CD4-positive, alpha-beta T cell (primary cell): ENCODE results near the gene RAB17. TPM values are rescaled to one million over a fixed set of nuclear protein-coding genes. Genes with fewer than 3 reads are reported as not detected.

ENCODE experiments used
- ATAC-seq: fragments of 200-7000 bp; cut with Tn5 transposase; one replicate; pipeline ENCODE4 v1.10.0; 2022; ENCODE audit warnings: mild to moderate bottlenecking; ENCODE audit not compliant: poor library complexity
- CTCF ChIA-PET: fragments of 350-600 bp; sonication (Branson Sonifier 250); formaldehyde crosslinking; loops from one replicate; lab custom pipeline; 2021; ENCODE audit warnings: antibody characterized with exemption, inconsistent platforms; lab: Charles Lee
- POLR2A ChIA-PET: fragments of 350-600 bp; sonication (Branson Sonifier 250); formaldehyde crosslinking; loops from one replicate; lab custom pipeline; 2021; ENCODE audit warnings: antibody characterized with exemption, inconsistent platforms; lab: Charles Lee
- DNase-seq, 14 experiments: peaks; one replicate each; pipeline ENCODE4 v3.0.0-alpha.2; 2013 to 2020; ENCODE audit warnings: mixed read lengths in 2 of 14
- H3K27ac ChIP-seq, 2 donors: one replicate each; pipeline versions ENCODE4 v1.5.1 to v1.7.0; 2013; ENCODE audit warnings: low read length in 2 of 2, low read depth in 1 of 2, mild to moderate bottlenecking in 1 of 2
- H3K27me3 ChIP-seq, 2 experiments: 1 replicate in 1 of 2; 2 replicates in 1 of 2; pipeline versions ENCODE4 v1.6.1 to v1.7.0; 2013; ENCODE audit warnings: low read length in 2 of 2, control low read depth in 1 of 2, mild to moderate bottlenecking in 1 of 2, moderate library complexity in 1 of 2; ENCODE audit not compliant: insufficient read depth in 2 of 2, control insufficient read depth in 1 of 2
- H3K36me3 ChIP-seq: one replicate; pipeline ENCODE4 v1.6.1; 2013; ENCODE audit warnings: low read length, control low read depth; ENCODE audit not compliant: insufficient read depth
- H3K4me1 ChIP-seq: one replicate; pipeline ENCODE4 v1.6.1; 2013; ENCODE audit warnings: low read length, control low read depth; ENCODE audit not compliant: insufficient read depth
- H3K4me3 ChIP-seq: one replicate; pipeline ENCODE4 v1.5.1; 2013; ENCODE audit warnings: mild to moderate bottlenecking, low read length, moderate library complexity
- H3K9me3 ChIP-seq, 2 experiments: 1 replicate in 1 of 2; 2 replicates in 1 of 2; pipeline versions ENCODE4 v1.6.1 to v1.7.0; 2013; ENCODE audit warnings: low read length in 2 of 2, mild to moderate bottlenecking in 2 of 2, control low read depth in 1 of 2, moderate library complexity in 1 of 2; ENCODE audit not compliant: control insufficient read depth in 1 of 2, insufficient read depth in 1 of 2
- H3K27ac Mint-ChIP-seq: one replicate; pipeline ENCODE4 v1.8.0; 2020; ENCODE audit warnings: mixed read lengths
- H3K27me3 Mint-ChIP-seq: one replicate; pipeline ENCODE4 v1.8.0; 2021; ENCODE audit warnings: mixed read lengths
- H3K36me3 Mint-ChIP-seq: one replicate; pipeline ENCODE4 v1.8.0; 2021; ENCODE audit warnings: low read depth, mixed read lengths
- H3K4me1 Mint-ChIP-seq: one replicate; pipeline ENCODE4 v1.8.0; 2021; ENCODE audit warnings: low read depth, mixed read lengths
- H3K4me3 Mint-ChIP-seq: one replicate; pipeline ENCODE4 v1.8.0; 2020; ENCODE audit warnings: mild to moderate bottlenecking, mixed read lengths
- H3K9me3 Mint-ChIP-seq: one replicate; pipeline ENCODE4 v1.8.0; 2020; ENCODE audit warnings: mixed read lengths
- intact Hi-C, 2 experiments: fragments of 100-400 bp; cut with DNase I in 1 of 2; cut with micrococcal nuclease in 1 of 2; formaldehyde crosslinking; loops; one replicate each; pipeline versions ENCODE4 v1.15.1 to v1.9.0; 2023 to 2025; cut with DNase I, micrococcal nuclease
- total RNA-seq, 174 experiments: library from RNA in 2 of 174; stranded (reverse) in 2 of 174; gene quantifications; one replicate each; pipeline ENCODE4 v1.2.3 and lab custom pipeline; 2021 to 2026
- TF ChIP-seq, protein P1 (sequence below): fragments of 200-600 bp; IDR thresholded peaks from one replicate; pipeline ENCODE4 v1.8.0; 2022; ENCODE audit warnings: antibody characterized with exemption, mild to moderate bottlenecking

RAB17 gene
- total RNA-seq, 2 experiments from 2014 or later = not detected

- DNase-seq (no peak), ATAC-seq (no peak)
- TF ChIP-seq, protein P1, sequence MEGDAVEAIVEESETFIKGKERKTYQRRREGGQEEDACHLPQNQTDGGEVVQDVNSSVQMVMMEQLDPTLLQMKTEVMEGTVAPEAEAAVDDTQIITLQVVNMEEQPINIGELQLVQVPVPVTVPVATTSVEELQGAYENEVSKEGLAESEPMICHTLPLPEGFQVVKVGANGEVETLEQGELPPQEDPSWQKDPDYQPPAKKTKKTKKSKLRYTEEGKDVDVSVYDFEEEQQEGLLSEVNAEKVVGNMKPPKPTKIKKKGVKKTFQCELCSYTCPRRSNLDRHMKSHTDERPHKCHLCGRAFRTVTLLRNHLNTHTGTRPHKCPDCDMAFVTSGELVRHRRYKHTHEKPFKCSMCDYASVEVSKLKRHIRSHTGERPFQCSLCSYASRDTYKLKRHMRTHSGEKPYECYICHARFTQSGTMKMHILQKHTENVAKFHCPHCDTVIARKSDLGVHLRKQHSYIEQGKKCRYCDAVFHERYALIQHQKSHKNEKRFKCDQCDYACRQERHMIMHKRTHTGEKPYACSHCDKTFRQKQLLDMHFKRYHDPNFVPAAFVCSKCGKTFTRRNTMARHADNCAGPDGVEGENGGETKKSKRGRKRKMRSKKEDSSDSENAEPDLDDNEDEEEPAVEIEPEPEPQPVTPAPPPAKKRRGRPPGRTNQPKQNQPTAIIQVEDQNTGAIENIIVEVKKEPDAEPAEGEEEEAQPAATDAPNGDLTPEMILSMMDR = no peak
- Histone ChIP-seq H3K4me1 (no peaks in the 10 kb centered on the region), H3K27me3 (no peaks in the 10 kb centered on the region), H3K4me3 (no peak overlapping the region), H3K36me3 (no peaks in the 10 kb centered on the region), H3K27ac (no peak overlapping the region), H3K9me3 (no peaks in the 10 kb centered on the region)
- peaks cover 3% of the 10 kb centered on the region for H3K27me3 Mint-ChIP-seq
- CTCF ChIA-PET = no interaction called here
- POLR2A ChIA-PET = no interaction called here
- no peaks in the 10 kb centered on the region for H3K9me3 Mint-ChIP-seq
- no peaks in the 10 kb centered on the region for H3K36me3 Mint-ChIP-seq
- no peak overlapping the region for H3K27ac Mint-ChIP-seq
- no peak overlapping the region for H3K4me3 Mint-ChIP-seq
- H3K4me1 Mint-ChIP-seq = no peaks in the 10 kb centered on the region
- intact Hi-C loops = no loop called here
Observed at GRCh38 chr2:237536617-237537016, 53.9 kb downstream of the RAB17 start.

- no peak for ATAC-seq
- Histone ChIP-seq H3K27ac (no peak overlapping the region), H3K4me1 (no peaks in the 10 kb centered on the region), H3K9me3 (no peaks in the 10 kb centered on the region), H3K27me3 (no peaks in the 10 kb centered on the region), H3K4me3 (no peak overlapping the region), H3K36me3 (no peaks in the 10 kb centered on the region)
- Mint-ChIP-seq H3K4me1 (no peaks in the 10 kb centered on the region), H3K36me3 (no peaks in the 10 kb centered on the region), H3K9me3 (no peaks in the 10 kb centered on the region), H3K27ac (no peak overlapping the region), H3K27me3 (no peaks in the 10 kb centered on the region), H3K4me3 (no peak overlapping the region)
- DNase-seq = no peak
- ChIA-PET POLR2A (no interaction called here), CTCF (no interaction called here)
- intact Hi-C loops = no loop called here
- TF ChIP-seq, protein P1 = no peak
Observed at GRCh38 chr2:237536083-237536415, 54.5 kb downstream of the RAB17 start.

- TF ChIP-seq, protein P1 = no peak
- DNase-seq = no peak
- CTCF ChIA-PET = no interaction called here
Observed at GRCh38 chr2:237535385-237536082, 55.0 kb downstream of the RAB17 start.

More at GRCh38 chr2:237535385-237536082, 55.0 kb downstream of the RAB17 start:
- Histone ChIP-seq H3K36me3 (no peaks in the 10 kb centered on the region), H3K4me1 (no peaks in the 10 kb centered on the region), H3K27me3 (no peaks in the 10 kb centered on the region), H3K27ac (no peak overlapping the region), H3K9me3 (no peaks in the 10 kb centered on the region), H3K4me3 (no peak overlapping the region)
- POLR2A ChIA-PET = no interaction called here
- Mint-ChIP-seq H3K4me3 (no peak overlapping the region), H3K27me3 (no peaks in the 10 kb centered on the region), H3K4me1 (no peaks in the 10 kb centered on the region), H3K36me3 (no peaks in the 10 kb centered on the region), H3K27ac (no peak overlapping the region), H3K9me3 (no peaks in the 10 kb centered on the region)
- intact Hi-C loops = no loop called here
- ATAC-seq = no peak
